ENCODE measurements around the gene POR.

POR gene

GRCh38 chr7:75981453-75982305 is 66.7 kb downstream of the POR start:
- peaks cover 81% of the 10 kb centered on the region for H3K36me3 ChIP-seq (ENCODE audit: control insufficient read depth, insufficient read depth, low read length)
- H3K4me1 ChIP-seq (ENCODE audit: control insufficient read depth, insufficient read depth, low read length): no peaks in the 10 kb centered on the region
- no peaks in the 10 kb centered on the region for H3K27me3 ChIP-seq (ENCODE audit: control insufficient read depth, insufficient read depth, low read length)
- no peak overlapping the region for H3K27ac ChIP-seq (ENCODE audit: low read depth, low read length)
- no peaks in the 10 kb centered on the region for H3K9me3 ChIP-seq (ENCODE audit: control insufficient read depth, insufficient read depth, low read length)
- H3K4me3 ChIP-seq (ENCODE audit: low read depth, low read length): no peak overlapping the region
- no peak overlapping the region for H3K9ac ChIP-seq (ENCODE audit: low read depth, low read length)

GRCh38 chr7:75982306-75983064 is 67.5 kb downstream of the POR start:
- Histone ChIP-seq H3K9me3 (ENCODE audit: control insufficient read depth, insufficient read depth, low read length) (no peaks in the 10 kb centered on the region), H3K9ac (ENCODE audit: low read depth, low read length) (no peak overlapping the region), H3K4me1 (ENCODE audit: control insufficient read depth, insufficient read depth, low read length) (no peaks in the 10 kb centered on the region), H3K27me3 (ENCODE audit: control insufficient read depth, insufficient read depth, low read length) (no peaks in the 10 kb centered on the region), H3K27ac (ENCODE audit: low read depth, low read length) (no peak overlapping the region), H3K4me3 (ENCODE audit: low read depth, low read length) (no peak overlapping the region), H3K36me3 (ENCODE audit: control insufficient read depth, insufficient read depth, low read length) (peaks cover 87% of the 10 kb centered on the region)

- Histone ChIP-seq H3K4me3 (ENCODE audit: low read depth, low read length) (no peak overlapping the region), H3K27ac (ENCODE audit: low read depth, low read length) (no peak overlapping the region), H3K9ac (ENCODE audit: low read depth, low read length) (no peak overlapping the region), H3K27me3 (ENCODE audit: control insufficient read depth, insufficient read depth, low read length) (no peaks in the 10 kb centered on the region), H3K9me3 (ENCODE audit: control insufficient read depth, insufficient read depth, low read length) (no peaks in the 10 kb centered on the region), H3K4me1 (ENCODE audit: control insufficient read depth, insufficient read depth, low read length) (no peaks in the 10 kb centered on the region), H3K36me3 (ENCODE audit: control insufficient read depth, insufficient read depth, low read length) (peaks cover 80% of the 10 kb centered on the region)
Observed at GRCh38 chr7:75983471-75984129, 68.6 kb downstream of the POR start.

GRCh38 chr7:75984130-75985008 is 69.4 kb downstream of the POR start:
- Histone ChIP-seq H3K27me3 (ENCODE audit: control insufficient read depth, insufficient read depth, low read length) (no peaks in the 10 kb centered on the region), H3K36me3 (ENCODE audit: control insufficient read depth, insufficient read depth, low read length) (peaks cover 77% of the 10 kb centered on the region), H3K9me3 (ENCODE audit: control insufficient read depth, insufficient read depth, low read length) (no peaks in the 10 kb centered on the region), H3K4me3 (ENCODE audit: low read depth, low read length) (no peak overlapping the region), H3K9ac (ENCODE audit: low read depth, low read length) (no peak overlapping the region), H3K27ac (ENCODE audit: low read depth, low read length) (no peak overlapping the region), H3K4me1 (ENCODE audit: control insufficient read depth, insufficient read depth, low read length) (peaks cover 4% of the 10 kb centered on the region; the same call in 1 of the 2 replicates)

GRCh38 chr7:75985009-75985517 is 70.1 kb downstream of the POR start:
- peaks cover 70% of the 10 kb centered on the region for H3K36me3 ChIP-seq (ENCODE audit: control insufficient read depth, insufficient read depth, low read length)

GRCh38 chr7:75985518-75986146 is 70.7 kb downstream of the POR start:
- H3K9me3 ChIP-seq (ENCODE audit: control insufficient read depth, insufficient read depth, low read length): no peaks in the 10 kb centered on the region
- no peaks in the 10 kb centered on the region for H3K27me3 ChIP-seq (ENCODE audit: control insufficient read depth, insufficient read depth, low read length)
- H3K36me3 ChIP-seq (ENCODE audit: control insufficient read depth, insufficient read depth, low read length): peaks cover 64% of the 10 kb centered on the region
- peaks cover 6% of the 10 kb centered on the region; the same call in 1 of the 2 replicates for H3K4me1 ChIP-seq (ENCODE audit: control insufficient read depth, insufficient read depth, low read length)
- no peak overlapping the region for H3K4me3 ChIP-seq (ENCODE audit: low read depth, low read length)
- H3K9ac ChIP-seq (ENCODE audit: low read depth, low read length): no peak overlapping the region
- no peak overlapping the region for H3K27ac ChIP-seq (ENCODE audit: low read depth, low read length)

More at GRCh38 chr7:75985009-75985517, 70.1 kb downstream of the POR start:
- Histone ChIP-seq H3K4me1 (ENCODE audit: control insufficient read depth, insufficient read depth, low read length) (peaks cover 6% of the 10 kb centered on the region; the same call in 1 of the 2 replicates), H3K27me3 (ENCODE audit: control insufficient read depth, insufficient read depth, low read length) (no peaks in the 10 kb centered on the region), H3K27ac (ENCODE audit: low read depth, low read length) (no peak overlapping the region), H3K9ac (ENCODE audit: low read depth, low read length) (no peak overlapping the region), H3K4me3 (ENCODE audit: low read depth, low read length) (no peak overlapping the region), H3K9me3 (ENCODE audit: control insufficient read depth, insufficient read depth, low read length) (no peaks in the 10 kb centered on the region)

GRCh38 chr7:75986147-75986781 is 71.3 kb downstream of the POR start:
- H3K36me3 ChIP-seq (ENCODE audit: control insufficient read depth, insufficient read depth, low read length): peaks cover 58% of the 10 kb centered on the region
- no peak overlapping the region for H3K9ac ChIP-seq (ENCODE audit: low read depth, low read length)
- no peaks in the 10 kb centered on the region for H3K9me3 ChIP-seq (ENCODE audit: control insufficient read depth, insufficient read depth, low read length)
- H3K4me1 ChIP-seq (ENCODE audit: control insufficient read depth, insufficient read depth, low read length): peaks cover 10% of the 10 kb centered on the region; the same call in 1 of the 2 replicates
- H3K27me3 ChIP-seq (ENCODE audit: control insufficient read depth, insufficient read depth, low read length): no peaks in the 10 kb centered on the region
- H3K4me3 ChIP-seq (ENCODE audit: low read depth, low read length): no peak overlapping the region
- no peak overlapping the region for H3K27ac ChIP-seq (ENCODE audit: low read depth, low read length)

GRCh38 chr7:75987026-75987804 is 72.3 kb downstream of the POR start:
- Histone ChIP-seq H3K4me1 (ENCODE audit: control insufficient read depth, insufficient read depth, low read length) (peaks cover 10% of the 10 kb centered on the region; the same call in 1 of the 2 replicates), H3K9me3 (ENCODE audit: control insufficient read depth, insufficient read depth, low read length) (no peaks in the 10 kb centered on the region), H3K27me3 (ENCODE audit: control insufficient read depth, insufficient read depth, low read length) (no peaks in the 10 kb centered on the region), H3K36me3 (ENCODE audit: control insufficient read depth, insufficient read depth, low read length) (peaks cover 49% of the 10 kb centered on the region), H3K4me3 (ENCODE audit: low read depth, low read length) (no peak overlapping the region), H3K27ac (ENCODE audit: low read depth, low read length) (no peak overlapping the region), H3K9ac (ENCODE audit: low read depth, low read length) (no peak overlapping the region)

Measured in HUES48 (cell line).